NCI-H82 treated with DMSO at 0.1 percent for 48 hours (cell line): ENCODE measurements around the gene HSD11B1.

Source experiments
- DNase-seq: peaks from one replicate; lab custom pipeline; 2025; ENCODE audit not compliant: unreplicated experiment; lab: John Stamatoyannopoulos, UW

Gene HSD11B1

GRCh38 chr1:209723756-209724693 is 19.4 kb downstream of the HSD11B1 start:
- no peak for DNase-seq

GRCh38 chr1:209727286-209727685 is 22.6 kb downstream of the HSD11B1 start:
- DNase-seq: no peak

GRCh38 chr1:209727785-209728184 is 23.1 kb downstream of the HSD11B1 start:
- DNase-seq: no peak

GRCh38 chr1:209728466-209728865 is 23.8 kb downstream of the HSD11B1 start:
- DNase-seq: no peak

GRCh38 chr1:209729436-209729835 is 24.8 kb downstream of the HSD11B1 start:
- DNase-seq: no peak

GRCh38 chr1:209732725-209733124 is 28.1 kb downstream of the HSD11B1 start:
- DNase-seq: no peak

- DNase-seq: no peak
Measured at GRCh38 chr1:209733409-209734192, 29.0 kb downstream of the HSD11B1 start.

GRCh38 chr1:209736490-209737117 is 32.0 kb downstream of the HSD11B1 start:
- DNase-seq: no peak

- no peak for DNase-seq
Measured at GRCh38 chr1:209737118-209737505, 32.5 kb downstream of the HSD11B1 start.

GRCh38 chr1:209738270-209738669 is 33.6 kb downstream of the HSD11B1 start:
- DNase-seq: no peak

- DNase-seq: no peak
Measured at GRCh38 chr1:209741193-209741592, 36.5 kb downstream of the HSD11B1 start.

GRCh38 chr1:209741889-209742288 is 37.2 kb downstream of the HSD11B1 start:
- DNase-seq: no peak

GRCh38 chr1:209742409-209743144 is 37.9 kb downstream of the HSD11B1 start:
- no peak for DNase-seq

- no peak for DNase-seq
Measured at GRCh38 chr1:209743145-209743482, 38.5 kb downstream of the HSD11B1 start.

- no peak for DNase-seq
Measured at GRCh38 chr1:209746451-209747165, 42.0 kb downstream of the HSD11B1 start.

GRCh38 chr1:209747580-209748262 is 43.1 kb downstream of the HSD11B1 start:
- no peak for DNase-seq

GRCh38 chr1:209748620-209749019 is 44.0 kb downstream of the HSD11B1 start:
- DNase-seq: no peak

- DNase-seq: no peak
Measured at GRCh38 chr1:209749205-209749604, 44.6 kb downstream of the HSD11B1 start.

GRCh38 chr1:209749670-209750323 is 45.2 kb downstream of the HSD11B1 start:
- DNase-seq: no peak
